ENCODE data around the gene SCT. TPM values are rescaled to one million over a fixed set of nuclear protein-coding genes. Genes with fewer than 3 reads are reported as not detected.
"Not testable (repeated sequence)": the region's sequence is repeated elsewhere in the genome, so short reads cannot be mapped to it uniquely, and the experiment has no call there.

SCT gene
- total RNA-seq, 4 donors from 2014 or later, result not detected

DNA sequence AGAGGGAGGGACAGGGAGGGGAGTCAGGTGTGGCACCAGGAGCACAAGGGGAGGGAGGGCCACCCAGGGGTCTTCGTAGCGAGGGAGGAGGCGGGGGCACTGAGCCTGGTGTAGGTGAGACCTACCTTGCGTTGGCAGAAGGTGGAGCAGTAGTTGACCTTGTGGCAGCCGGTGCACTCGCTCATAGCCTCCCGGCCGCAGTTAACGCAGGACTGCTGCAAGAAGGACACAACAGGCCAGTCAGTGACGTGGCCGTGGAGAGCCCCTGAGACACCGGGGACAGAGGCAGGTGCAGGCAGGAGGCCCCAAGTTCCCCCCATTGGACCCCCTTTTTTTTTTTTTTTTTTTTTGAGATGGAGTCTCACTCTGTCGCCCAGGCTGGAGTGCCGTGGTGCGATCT, 26.9 kb upstream of the SCT start:
- no peak for DNase-seq
- no peak overlapping the region for H3K27ac ChIP-seq
- no peaks in the 10 kb centered on the region for H3K27me3 ChIP-seq
- no peak for TF ChIP-seq CTCF (IDR thresholded peaks at IDR 0.05)
- no peaks in the 10 kb centered on the region for H3K9me3 ChIP-seq
- no peak overlapping the region for H3K4me3 ChIP-seq (replicated peaks in 1 of 3)
- H3K36me3 ChIP-seq, result peaks cover 4 to 7% of the 10 kb centered on the region in 2 donors
- intact Hi-C loops (cut with DNase I), result no loop called here
- WGBS, 2 donors, result 94 to 96% methylated on average over 12 to 14 of the region's 15 CpGs
- no peaks in the 10 kb centered on the region for H3K4me1 ChIP-seq

- H3K4me3 ChIP-seq (replicated peaks in 1 of 3); DNase-seq; H3K9me3 ChIP-seq; intact Hi-C loops (cut with DNase I); H3K4me1 ChIP-seq; H3K27me3 ChIP-seq; H3K27ac ChIP-seq; H3K36me3 ChIP-seq: not testable (repeated sequence)
- WGBS, 2 donors, result 91 to 92% methylated on average over 14 of the region's 14 CpGs
Observed at GRCh38 chr11:653136-653535, 26.2 kb upstream of the SCT start.

GRCh38 chr11:650482-650881, 23.5 kb upstream of the SCT start:
- peaks cover 4 to 7% of the 10 kb centered on the region in 2 donors for H3K36me3 ChIP-seq

GRCh38 chr11:647672-648158, 20.7 kb upstream of the SCT start:
- DNase-seq; H3K27ac ChIP-seq; H3K9me3 ChIP-seq; H3K4me3 ChIP-seq (replicated peaks in 1 of 3); H3K4me1 ChIP-seq; intact Hi-C loops (cut with DNase I); H3K27me3 ChIP-seq: not testable (repeated sequence)
- peaks cover 10 to 13% of the 10 kb centered on the region in 2 donors for H3K36me3 ChIP-seq
- 94 to 95% methylated on average over 9 to 10 of the region's 14 CpGs for WGBS, 2 donors

More at GRCh38 chr11:650482-650881, 23.5 kb upstream of the SCT start:
- Histone ChIP-seq H3K4me1 (no peaks in the 10 kb centered on the region), H3K27ac (no peak overlapping the region), H3K4me3 (replicated peaks in 1 of 3) (no peak overlapping the region), H3K9me3 (no peaks in the 10 kb centered on the region), H3K27me3 (no peaks in the 10 kb centered on the region)
- intact Hi-C loops (cut with DNase I), result no loop called here
- TF ChIP-seq CTCF (IDR thresholded peaks at IDR 0.05), result no peak
- TF ChIP-seq POLR2A (IDR thresholded peaks at IDR 0.05), result no peak
- no peak for DNase-seq
- WGBS, 2 donors, result 94 to 96% methylated on average over 10 of the region's 10 CpGs

DNA sequence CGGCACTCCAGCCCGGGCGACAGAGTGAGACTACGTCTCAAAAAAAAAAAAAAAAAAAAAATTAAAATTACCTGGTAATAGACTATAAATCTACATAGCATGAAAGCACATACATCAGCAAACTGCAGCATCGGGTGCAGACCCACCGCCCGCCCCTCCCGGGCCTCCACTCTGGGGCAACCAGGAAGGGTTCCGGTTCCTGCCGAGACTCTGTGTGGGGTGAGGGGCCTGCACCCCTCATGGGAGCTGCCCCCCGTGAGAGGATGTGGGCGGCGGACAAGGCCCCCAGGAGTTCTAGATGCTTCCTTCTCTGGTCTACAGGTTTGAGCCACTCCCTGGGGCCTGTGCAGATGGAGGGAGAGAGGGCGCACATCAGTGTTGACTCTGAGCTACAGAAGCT, 19.2 kb upstream of the SCT start:
- Histone ChIP-seq H3K4me1 (no peaks in the 10 kb centered on the region), H3K4me3 (replicated peaks in 1 of 3) (no peak overlapping the region), H3K36me3 (peaks cover 10 to 11% of the 10 kb centered on the region in 2 donors), H3K9me3 (no peaks in the 10 kb centered on the region), H3K27ac (no peak overlapping the region), H3K27me3 (no peaks in the 10 kb centered on the region)
- WGBS, 2 donors, result 85 to 92% methylated on average over 14 of the region's 14 CpGs
- intact Hi-C loops (cut with DNase I), result no loop called here
- TF ChIP-seq CTCF (IDR thresholded peaks at IDR 0.05), result no peak
- DNase-seq, result no peak

DNA sequence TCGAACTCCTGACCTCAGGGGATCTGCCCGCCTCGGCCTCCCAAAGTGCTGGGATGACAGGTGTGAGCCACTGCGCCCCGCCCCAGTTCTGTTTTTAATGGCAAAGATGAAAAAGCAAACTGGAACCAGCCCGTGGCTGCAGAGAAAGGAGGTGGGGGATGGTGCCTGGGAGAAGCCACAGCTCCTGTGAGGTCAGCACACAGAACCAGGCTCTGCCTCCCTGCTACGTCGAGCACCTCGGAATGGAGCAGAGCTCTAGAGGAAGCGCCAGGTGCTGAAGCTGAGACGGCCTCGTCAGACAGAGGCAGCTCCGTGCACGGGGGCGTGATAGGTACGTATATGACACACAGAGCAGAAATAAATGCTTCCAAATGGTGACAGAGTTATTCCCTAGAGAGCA, 18.6 kb upstream of the SCT start:
- Histone ChIP-seq H3K27ac (no peak overlapping the region), H3K4me1 (peaks cover 0 to 6% of the 10 kb centered on the region in 2 donors), H3K36me3 (peaks cover 7 to 10% of the 10 kb centered on the region in 2 donors), H3K4me3 (replicated peaks in 1 of 3) (no peak overlapping the region), H3K9me3 (no peaks in the 10 kb centered on the region), H3K27me3 (no peaks in the 10 kb centered on the region)
- intact Hi-C loops (cut with DNase I), result no loop called here
- TF ChIP-seq POLR2A (IDR thresholded peaks at IDR 0.05) (no peak), CTCF (IDR thresholded peaks at IDR 0.05) (no peak)
- DNase-seq, result no peak
- WGBS, 2 donors, result 88 to 93% methylated on average over 13 to 16 of the region's 16 CpGs
